Neuronal stem cell (in vitro differentiated cells): ENCODE data around the gene RAD17.

ENCODE experiments used
- DNase-seq: peaks from one replicate; pipeline ENCODE4 v3.0.0-alpha.2; 2013; ENCODE audit warnings: low spot score
- H2AFZ ChIP-seq: one replicate; pipeline ENCODE4 v1.6.1; 2013; ENCODE audit warnings: mild to moderate bottlenecking, low read length, inconsistent platforms
- H2AK5ac ChIP-seq: 2 replicates; pipeline ENCODE4 v1.6.1; 2013; ENCODE audit warnings: low read depth, mild to moderate bottlenecking, inconsistent platforms, low read length, moderate library complexity, mixed read lengths
- H2BK120ac ChIP-seq: 2 replicates; pipeline ENCODE4 v1.6.1; 2013; ENCODE audit warnings: low read depth, mild to moderate bottlenecking, inconsistent platforms, low read length, moderate library complexity, mixed read lengths
- H2BK12ac ChIP-seq: one replicate; pipeline ENCODE4 v1.6.1; 2013; ENCODE audit warnings: low read length, inconsistent platforms
- H2BK15ac ChIP-seq: 2 replicates; pipeline ENCODE4 v1.6.1; 2013; ENCODE audit warnings: mild to moderate bottlenecking, low read length, inconsistent platforms, mixed read lengths
- H2BK5ac ChIP-seq: one replicate; pipeline ENCODE4 v1.6.1; 2013; ENCODE audit warnings: inconsistent platforms, mild to moderate bottlenecking, low read length, moderate library complexity
- H3K14ac ChIP-seq: one replicate; pipeline ENCODE4 v1.6.1; 2013; ENCODE audit warnings: low read length, inconsistent platforms
- H3K18ac ChIP-seq: 2 replicates; pipeline ENCODE4 v1.6.1; 2013; ENCODE audit warnings: low read length, inconsistent platforms
- H3K23ac ChIP-seq: 2 replicates; pipeline ENCODE4 v1.6.1; 2013; ENCODE audit warnings: low read depth, mild to moderate bottlenecking, mixed read lengths, low read length, inconsistent platforms; ENCODE audit not compliant: poor library complexity
- H3K27ac ChIP-seq: replicated peaks from 3 replicates; pipeline ENCODE4 v1.5.1; 2013; ENCODE audit warnings: low read length, inconsistent platforms
- H3K27me3 ChIP-seq, 3 experiments: 2 replicates each; pipeline ENCODE4 v1.6.1; 2013; ENCODE audit warnings: low read length in 3 of 3, mild to moderate bottlenecking in 2 of 3, inconsistent platforms in 1 of 3, low read depth in 1 of 3, mixed read lengths in 1 of 3, moderate library complexity in 1 of 3; ENCODE audit not compliant: control insufficient read depth in 3 of 3, insufficient read depth in 3 of 3
- H3K36me3 ChIP-seq, 2 donors: replicated peaks in 1 of 2; 2 replicates each; pipeline ENCODE4 v1.6.1; 2013; ENCODE audit warnings: low read length in 2 of 2; ENCODE audit not compliant: control insufficient read depth in 2 of 2, insufficient read depth in 2 of 2
- H3K4ac ChIP-seq: 2 replicates; pipeline ENCODE4 v1.6.1; 2013; ENCODE audit warnings: inconsistent platforms, mild to moderate bottlenecking, low read length, moderate library complexity
- H3K4me1 ChIP-seq, 2 donors: 1 replicate in 1 of 2; 2 replicates in 1 of 2; pipeline ENCODE4 v1.6.1; 2013; ENCODE audit warnings: low read length in 2 of 2, low read depth in 1 of 2; ENCODE audit not compliant: control insufficient read depth in 2 of 2, insufficient read depth in 1 of 2
- H3K4me2 ChIP-seq: one replicate; pipeline ENCODE4 v1.6.1; 2013; ENCODE audit warnings: mild to moderate bottlenecking, low read length, inconsistent platforms; ENCODE audit not compliant: insufficient read depth, poor library complexity, severe bottlenecking
- H3K4me3 ChIP-seq, 2 donors: 2 replicates each; pipeline ENCODE4 v1.5.1; 2013; ENCODE audit warnings: low read length in 2 of 2, mild to moderate bottlenecking in 2 of 2, inconsistent platforms in 1 of 2, moderate library complexity in 1 of 2
- H3K79me1 ChIP-seq: one replicate; pipeline ENCODE4 v1.6.1; 2013; ENCODE audit warnings: low read depth, mild to moderate bottlenecking, inconsistent platforms, low read length, moderate library complexity
- H3K9ac ChIP-seq: one replicate; pipeline ENCODE4 v1.6.1; 2013; ENCODE audit warnings: mild to moderate bottlenecking, low read depth, low read length, inconsistent platforms; ENCODE audit not compliant: poor library complexity
- H3K9me3 ChIP-seq, 2 donors: replicated peaks in 1 of 2; 2 replicates each; pipeline versions ENCODE3 to v1.6.1; 2013; ENCODE audit warnings: low read length in 2 of 2, mild to moderate bottlenecking in 2 of 2, inconsistent platforms in 1 of 2, low read depth in 1 of 2, mixed read lengths in 1 of 2, moderate library complexity in 1 of 2; ENCODE audit not compliant: control insufficient read depth in 2 of 2, insufficient read depth in 1 of 2
- H4K8ac ChIP-seq: one replicate; pipeline ENCODE4 v1.6.1; 2013; ENCODE audit warnings: low read depth, mild to moderate bottlenecking, inconsistent platforms, low read length, moderate library complexity
- H4K91ac ChIP-seq: one replicate; pipeline ENCODE4 v1.6.1; 2013; ENCODE audit warnings: low read length, low read depth, mild to moderate bottlenecking, inconsistent platforms; ENCODE audit not compliant: poor library complexity
- WGBS, 2 donors: extraction: QIAGEN DNeasy Blood & Tissue Kit; methylation state at CpG; one replicate each; pipeline ENCODE4 v1.1.7; 2013; ENCODE audit warnings: missing lambda C conversion rate in 2 of 2, mixed read lengths in 1 of 2; ENCODE audit not compliant: insufficient read length in 2 of 2, insufficient replicate concordance in 1 of 2; ENCODE audit errors: extremely low coverage in 2 of 2; 5-methylcytosine and 5-hydroxymethylcytosine counted together

RAD17 gene

DNA sequence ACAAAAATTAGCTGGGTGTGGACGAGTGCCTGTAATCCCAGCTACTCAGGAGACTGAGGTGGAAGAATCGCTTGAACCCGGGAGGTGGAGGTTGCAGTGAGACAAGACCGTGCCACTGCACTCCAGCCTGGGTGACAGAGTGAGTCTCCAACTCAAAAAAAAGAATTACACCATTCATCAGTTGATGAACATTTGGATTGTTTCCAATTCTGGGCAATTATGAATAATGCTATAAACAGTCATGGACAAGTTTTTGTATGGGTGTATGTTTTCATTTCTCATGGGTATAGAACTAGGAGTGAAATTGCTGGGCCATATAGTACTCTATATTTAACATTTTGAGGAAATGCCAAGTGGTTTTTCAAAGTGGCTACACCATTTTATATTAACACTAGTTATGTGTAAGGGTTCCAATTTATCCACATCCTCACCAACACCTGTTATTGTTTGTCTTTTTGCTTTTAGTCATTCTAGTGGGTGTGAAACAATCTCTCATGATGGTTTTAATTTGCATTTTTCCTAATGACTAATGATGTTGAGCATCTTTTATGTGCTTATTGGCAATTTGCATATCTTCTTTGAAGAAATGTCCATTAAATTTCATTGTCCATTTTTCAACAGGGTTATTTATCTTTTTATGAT is 28.0 kb upstream of the RAD17 start:
- Histone ChIP-seq H3K9ac (no peak overlapping the region), H3K79me1 (no peaks in the 10 kb centered on the region), H3K4ac (no peak overlapping the region), H2AK5ac (no peak overlapping the region), H3K14ac (no peak overlapping the region), H2BK120ac (no peak overlapping the region), H3K4me1 (no peaks in the 10 kb centered on the region), H2BK12ac (no peak overlapping the region), H3K4me2 (no peak overlapping the region), H4K91ac (no peak overlapping the region), H3K27ac (no peak overlapping the region), H4K8ac (no peak overlapping the region), H3K18ac (no peak overlapping the region), H3K4me3 (no peak overlapping the region), H3K36me3 (no peaks in the 10 kb centered on the region), H2BK5ac (no peak overlapping the region), H2BK15ac (no peak overlapping the region), H3K9me3 (peaks cover 0 to 1% of the 10 kb centered on the region in 2 donors), H3K27me3 (no peaks in the 10 kb centered on the region), H2AFZ (no peak overlapping the region), H3K23ac (no peak overlapping the region)
- WGBS, 2 donors, result no CpG with 5 or more reads among the region's 4 CpGs
- no peak for DNase-seq

DNA sequence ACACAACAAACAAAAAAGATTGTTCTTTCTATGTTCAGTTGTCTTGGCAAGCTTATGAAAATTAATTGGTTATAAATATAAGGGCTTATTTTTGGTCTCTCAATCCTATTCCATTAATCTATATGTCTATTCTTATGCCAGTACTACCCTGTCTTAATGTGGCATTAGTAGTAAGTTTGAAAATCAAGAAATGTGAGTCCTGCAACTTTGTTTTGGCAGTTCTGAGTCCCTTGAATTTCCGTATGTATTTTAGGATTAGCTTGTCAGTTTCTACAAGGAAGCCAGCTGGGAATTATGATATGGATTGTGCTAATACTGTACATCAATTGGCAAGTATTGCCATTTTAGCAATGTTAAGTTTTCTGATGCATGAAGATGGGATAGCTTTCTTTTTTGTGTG is 26.5 kb upstream of the RAD17 start:
- H2BK15ac ChIP-seq, result no peak overlapping the region
- no peak overlapping the region for H3K18ac ChIP-seq
- no peaks in the 10 kb centered on the region for H3K4me1 ChIP-seq
- H3K4me2 ChIP-seq, result no peak overlapping the region
- no peak overlapping the region for H3K27ac ChIP-seq
- H2BK120ac ChIP-seq, result no peak overlapping the region
- no peak overlapping the region for H2AK5ac ChIP-seq
- DNase-seq, result no peak
- no peaks in the 10 kb centered on the region for H3K27me3 ChIP-seq
- H3K36me3 ChIP-seq, result no peaks in the 10 kb centered on the region
- no peak overlapping the region for H3K9ac ChIP-seq
- H3K79me1 ChIP-seq, result no peaks in the 10 kb centered on the region
- no peak overlapping the region for H2BK12ac ChIP-seq
- H2BK5ac ChIP-seq, result no peak overlapping the region
- no peak overlapping the region for H4K91ac ChIP-seq
- H3K23ac ChIP-seq, result no peak overlapping the region
- WGBS, 2 donors, result no CpG with 5 or more reads among the region's 1 CpG
- H3K4ac ChIP-seq, result no peak overlapping the region
- H2AFZ ChIP-seq, result no peak overlapping the region
- peaks cover 0 to 1% of the 10 kb centered on the region in 2 donors for H3K9me3 ChIP-seq
- no peak overlapping the region for H3K14ac ChIP-seq
- H4K8ac ChIP-seq, result no peak overlapping the region
- no peak overlapping the region for H3K4me3 ChIP-seq

DNA sequence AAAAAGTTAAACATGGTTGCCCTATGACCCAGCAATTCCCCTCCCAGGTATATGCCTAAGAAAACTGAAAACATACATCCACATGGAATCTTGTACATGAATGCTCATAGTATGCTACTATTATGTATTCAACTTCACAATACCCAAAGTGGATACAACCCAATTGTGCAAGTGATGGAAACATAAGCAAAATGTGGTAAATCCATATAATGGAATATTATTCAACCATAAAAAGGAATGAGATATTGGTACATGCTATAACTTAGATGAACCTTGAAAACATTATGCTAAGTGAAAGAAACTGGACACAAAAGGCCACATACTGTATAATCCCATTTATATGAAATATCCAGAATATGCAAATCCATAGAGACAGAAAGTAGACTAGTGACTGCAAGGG is 19.0 kb upstream of the RAD17 start:
- no peak overlapping the region for H3K18ac ChIP-seq
- no peak overlapping the region for H2BK12ac ChIP-seq
- no peak overlapping the region for H2BK5ac ChIP-seq
- peaks cover 6 to 57% of the 10 kb centered on the region in 2 donors for H3K36me3 ChIP-seq
- no peak overlapping the region for H4K91ac ChIP-seq
- H3K23ac ChIP-seq, result no peak overlapping the region
- H3K27me3 ChIP-seq, result no peaks in the 10 kb centered on the region
- no peaks in the 10 kb centered on the region for H3K9me3 ChIP-seq
- no peak overlapping the region for H3K27ac ChIP-seq
- H3K14ac ChIP-seq, result no peak overlapping the region
- no peaks in the 10 kb centered on the region for H3K79me1 ChIP-seq
- no peak overlapping the region for H2AFZ ChIP-seq
- H2AK5ac ChIP-seq, result no peak overlapping the region
- H3K4me2 ChIP-seq, result no peak overlapping the region
- H3K4ac ChIP-seq, result no peak overlapping the region
- DNase-seq, result no peak
- H2BK15ac ChIP-seq, result no peak overlapping the region
- H3K4me1 ChIP-seq, result no peaks in the 10 kb centered on the region
- no peak overlapping the region for H3K9ac ChIP-seq
- no peak overlapping the region for H2BK120ac ChIP-seq
- H3K4me3 ChIP-seq, result no peak overlapping the region
- H4K8ac ChIP-seq, result no peak overlapping the region

DNA sequence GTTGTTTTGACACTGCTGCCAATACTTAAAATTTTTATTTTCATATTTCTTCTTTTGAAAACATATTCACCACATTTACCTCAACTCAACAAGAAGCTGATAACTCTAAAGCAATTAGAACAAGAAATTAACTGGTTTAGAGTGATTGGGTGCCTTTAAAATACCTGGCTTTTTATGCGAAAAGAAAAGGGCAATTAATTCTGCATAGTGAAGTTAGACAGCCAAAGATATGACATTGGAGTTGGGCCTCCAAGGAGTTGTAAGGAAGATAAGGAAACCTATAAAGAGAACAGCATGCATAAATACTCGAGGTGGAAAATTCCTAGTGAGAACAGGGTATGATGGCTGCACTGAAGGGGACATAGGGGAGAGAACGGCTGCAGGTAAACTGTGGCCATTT is 9.9 kb upstream of the RAD17 start:
- H2BK5ac ChIP-seq, result no peak overlapping the region
- H2AFZ ChIP-seq, result no peak overlapping the region
- H2BK12ac ChIP-seq, result no peak overlapping the region
- WGBS, 2 donors, result no CpG with 5 or more reads among the region's 3 CpGs
- no peak overlapping the region for H3K4me2 ChIP-seq
- H2BK15ac ChIP-seq, result no peak overlapping the region
- no peak overlapping the region for H2BK120ac ChIP-seq
- no peak overlapping the region for H3K14ac ChIP-seq
- H3K27me3 ChIP-seq, result no peaks in the 10 kb centered on the region
- no peak overlapping the region for H3K4ac ChIP-seq
- no peak overlapping the region for H3K18ac ChIP-seq
- H2AK5ac ChIP-seq, result no peak overlapping the region
- no peak overlapping the region for H3K9ac ChIP-seq
- no peak for DNase-seq
- H3K36me3 ChIP-seq, result peaks cover 6 to 72% of the 10 kb centered on the region in 2 donors
- no peak overlapping the region for H4K8ac ChIP-seq
- no peaks in the 10 kb centered on the region for H3K79me1 ChIP-seq
- H3K23ac ChIP-seq, result no peak overlapping the region
- no peaks in the 10 kb centered on the region for H3K9me3 ChIP-seq
- H4K91ac ChIP-seq, result no peak overlapping the region
- H3K4me3 ChIP-seq, result no peak overlapping the region
- H3K4me1 ChIP-seq, result no peaks in the 10 kb centered on the region
- H3K27ac ChIP-seq, result no peak overlapping the region
